GM12892 (cell line): ENCODE data around the gene PARP8.

Experiments used
- POLR2AphosphoS5 ChIP-seq: IDR thresholded peaks from 2 replicates; pipeline ENCODE4 v1.6.1; 2011; ENCODE audit warnings: low read depth, low read length, control low read depth
- TAF1 ChIP-seq: IDR thresholded peaks from 2 replicates; pipeline ENCODE4 v1.6.1; 2011; ENCODE audit warnings: low read depth, mild to moderate bottlenecking, control low read depth, low read length, borderline replicate concordance

DNA sequence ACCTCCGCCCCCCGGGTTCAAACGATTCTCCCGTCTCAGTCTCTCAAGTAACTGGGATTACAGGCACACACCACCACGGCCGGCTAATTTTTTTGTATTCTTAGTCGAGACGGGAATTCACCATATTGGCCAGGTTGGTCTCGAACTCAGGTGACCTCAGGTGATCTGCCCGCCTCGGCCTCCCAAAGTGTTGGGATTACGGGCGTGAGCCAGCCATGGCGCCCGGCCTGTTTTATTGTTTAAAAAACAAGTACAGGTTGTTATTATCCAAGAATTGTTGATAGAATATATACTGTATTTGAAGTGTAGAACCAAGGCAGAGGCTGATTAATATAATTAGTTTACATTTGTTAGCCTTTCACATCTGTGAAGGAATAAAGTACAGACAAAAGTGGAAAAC lies 8.9 kb downstream of the PARP8 start:
- no peak for TF ChIP-seq POLR2AphosphoS5
- no peak for TF ChIP-seq TAF1
